GM18508 (cell line): ENCODE results near the gene GSG1L2.

Experiments
- ATAC-seq: cut with Tn5 transposase; IDR thresholded peaks from one replicate; pipeline ENCODE4 v1.9.1; 2021; ENCODE audit warnings: moderate number of reproducible peaks; ENCODE audit not compliant: insufficient read depth, unreplicated experiment

The GSG1L2 gene

DNA sequence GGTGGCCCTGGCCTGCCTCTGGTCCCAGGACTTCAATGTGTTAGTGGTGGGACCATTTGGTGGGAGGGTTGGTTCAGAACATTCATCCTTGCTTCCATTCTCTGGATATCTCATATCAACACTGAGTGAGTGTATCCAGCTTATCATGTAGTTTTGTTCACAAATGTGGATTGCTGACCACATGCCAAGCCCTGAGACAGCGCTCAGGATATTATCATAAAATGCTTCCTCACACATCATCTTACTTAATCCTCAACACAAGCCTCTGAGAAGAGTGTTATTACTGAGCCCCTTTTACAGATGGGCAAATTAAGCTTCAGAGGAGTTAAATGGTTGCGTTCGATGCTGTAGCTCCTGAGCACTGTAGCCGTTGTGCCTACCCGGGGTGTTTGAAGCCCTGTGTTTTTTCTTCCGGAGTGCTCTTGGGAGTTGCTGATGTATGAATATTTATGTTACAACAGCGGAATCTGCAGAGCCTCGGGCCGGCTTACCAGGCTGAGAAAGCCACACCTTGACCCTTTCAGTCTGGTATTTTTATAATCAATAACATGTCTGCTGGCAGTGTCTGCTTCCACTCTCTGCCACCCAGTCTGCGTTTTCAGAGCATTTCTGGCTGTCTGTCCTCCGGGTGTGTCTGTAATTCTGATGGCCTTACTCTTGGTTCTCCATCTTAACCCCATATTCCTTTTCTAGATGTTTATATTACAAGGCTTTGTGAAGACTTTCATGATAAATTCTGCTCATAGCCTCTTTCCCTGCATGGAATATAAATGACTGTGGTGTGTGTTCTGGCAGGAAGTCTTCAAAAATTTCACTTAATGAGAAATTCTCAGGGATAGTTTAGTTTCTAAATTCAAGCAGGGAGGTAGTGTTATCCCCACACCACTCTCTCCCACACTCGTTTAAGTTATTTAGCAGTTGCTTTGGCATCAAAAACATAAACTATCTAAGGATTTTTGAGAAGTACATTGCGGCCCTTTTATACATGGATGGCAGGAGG, 6.7 kb upstream of the GSG1L2 start:
- ATAC-seq, result no peak

DNA sequence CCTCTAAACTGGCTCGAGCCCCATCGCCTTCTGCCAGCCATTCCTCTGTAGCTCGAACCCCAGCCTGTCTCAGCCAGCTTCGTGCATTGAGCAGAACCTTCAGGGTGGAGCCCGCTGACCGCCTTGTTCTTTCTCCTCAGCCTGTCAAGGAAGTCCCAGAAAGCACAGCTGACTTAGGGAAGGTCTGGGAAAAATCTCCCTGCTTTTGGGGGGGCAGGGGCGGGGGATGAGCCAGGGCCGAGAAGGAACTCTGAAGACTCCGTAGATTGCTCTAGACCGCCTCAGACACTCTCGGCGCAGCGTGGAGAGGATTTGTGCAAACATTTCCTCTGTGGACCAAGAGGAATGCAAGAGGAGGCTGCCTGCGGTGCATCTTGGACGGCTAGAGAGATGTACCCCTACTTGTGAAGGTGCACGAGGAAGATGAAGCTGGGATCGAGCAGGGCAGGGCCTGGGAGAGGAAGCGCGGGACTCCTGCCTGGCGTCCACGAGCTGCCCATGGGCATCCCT, 3.8 kb upstream of the GSG1L2 start, which contains the start of gene GLP2R:
Gene GLP2R, plus strand, starts transcription at position 284 of the 510 bp plus-strand sequence. Its CDS starts 140 bp downstream, at position 424.
- ATAC-seq, result no peak

- no peak for ATAC-seq
Measured at GRCh38 chr17:9824797-9825338, 3.0 kb upstream of the GSG1L2 start.

GRCh38 chr17:9824094-9824493, 2.2 kb upstream of the GSG1L2 start:
- no peak for ATAC-seq

DNA sequence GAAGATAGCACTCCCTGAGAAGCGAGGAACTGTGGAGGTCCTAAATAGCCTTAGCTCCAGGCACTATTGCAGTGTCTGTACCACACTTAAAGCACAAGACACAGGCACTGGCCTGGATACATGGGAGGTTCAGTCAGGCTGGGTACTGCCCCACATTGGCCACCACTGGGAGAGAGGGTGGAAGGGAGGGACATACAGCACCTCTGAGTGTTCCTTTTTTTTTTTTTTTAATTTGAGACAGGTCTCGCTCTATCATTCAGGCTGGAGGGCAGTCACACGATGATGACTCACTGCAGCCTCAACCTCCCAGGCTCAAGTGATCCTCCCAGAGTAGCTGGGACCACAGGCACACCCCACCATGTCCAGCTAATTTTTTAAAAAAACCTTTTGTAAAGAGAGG, 1.4 kb downstream of the GSG1L2 start:
- no peak for ATAC-seq

GRCh38 chr17:9818760-9819159, 3.1 kb downstream of the GSG1L2 start:
- ATAC-seq, result no peak

DNA sequence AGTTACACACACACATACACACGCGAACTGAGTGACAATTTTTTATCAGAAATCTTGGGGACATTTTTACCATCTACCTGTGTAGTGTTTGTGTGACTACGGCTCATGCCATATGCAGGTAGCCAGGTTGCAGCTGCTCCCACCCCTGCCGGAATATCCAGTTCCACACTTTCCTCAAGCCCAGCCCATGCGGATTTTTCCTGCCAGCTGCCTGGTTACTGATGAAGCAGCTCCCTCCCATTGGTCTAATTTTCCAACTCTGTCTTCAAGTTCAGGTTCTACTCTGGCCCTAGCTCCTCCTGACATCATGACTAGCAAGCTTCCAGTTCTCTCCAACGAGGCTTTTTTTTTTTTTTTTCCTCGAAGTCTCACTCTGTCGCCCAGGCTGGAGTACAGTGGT, 4.8 kb downstream of the GSG1L2 start:
- ATAC-seq, result no peak

DNA sequence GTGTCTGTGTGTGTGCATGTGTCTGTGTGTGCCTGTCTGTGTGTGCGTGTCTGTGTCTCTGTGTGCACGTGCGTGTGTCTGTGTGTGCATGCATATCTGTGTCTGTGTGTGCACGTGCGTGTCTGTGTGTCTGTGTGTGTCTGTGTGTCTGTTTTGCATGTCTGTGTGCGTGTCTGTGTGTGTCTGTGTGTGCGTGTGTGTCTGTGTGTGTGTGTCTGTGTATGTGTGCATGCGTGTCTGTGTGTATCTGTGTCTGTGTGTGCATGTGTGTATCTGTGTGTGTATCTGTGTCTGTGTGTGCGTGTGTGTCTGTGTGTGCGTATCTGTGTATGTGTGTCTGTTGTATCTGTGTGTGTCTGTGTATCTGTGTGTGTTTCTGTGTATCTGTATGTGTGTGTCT, 5.4 kb downstream of the GSG1L2 start:
- no peak for ATAC-seq

GRCh38 chr17:9814337-9814945, 7.4 kb downstream of the GSG1L2 start:
- ATAC-seq, result no peak

GRCh38 chr17:9813166-9813565, 8.7 kb downstream of the GSG1L2 start:
- no peak for ATAC-seq

GRCh38 chr17:9811537-9811936, 10.3 kb downstream of the GSG1L2 start:
- ATAC-seq, result no peak

GRCh38 chr17:9811086-9811485, 10.8 kb downstream of the GSG1L2 start:
- no peak for ATAC-seq

DNA sequence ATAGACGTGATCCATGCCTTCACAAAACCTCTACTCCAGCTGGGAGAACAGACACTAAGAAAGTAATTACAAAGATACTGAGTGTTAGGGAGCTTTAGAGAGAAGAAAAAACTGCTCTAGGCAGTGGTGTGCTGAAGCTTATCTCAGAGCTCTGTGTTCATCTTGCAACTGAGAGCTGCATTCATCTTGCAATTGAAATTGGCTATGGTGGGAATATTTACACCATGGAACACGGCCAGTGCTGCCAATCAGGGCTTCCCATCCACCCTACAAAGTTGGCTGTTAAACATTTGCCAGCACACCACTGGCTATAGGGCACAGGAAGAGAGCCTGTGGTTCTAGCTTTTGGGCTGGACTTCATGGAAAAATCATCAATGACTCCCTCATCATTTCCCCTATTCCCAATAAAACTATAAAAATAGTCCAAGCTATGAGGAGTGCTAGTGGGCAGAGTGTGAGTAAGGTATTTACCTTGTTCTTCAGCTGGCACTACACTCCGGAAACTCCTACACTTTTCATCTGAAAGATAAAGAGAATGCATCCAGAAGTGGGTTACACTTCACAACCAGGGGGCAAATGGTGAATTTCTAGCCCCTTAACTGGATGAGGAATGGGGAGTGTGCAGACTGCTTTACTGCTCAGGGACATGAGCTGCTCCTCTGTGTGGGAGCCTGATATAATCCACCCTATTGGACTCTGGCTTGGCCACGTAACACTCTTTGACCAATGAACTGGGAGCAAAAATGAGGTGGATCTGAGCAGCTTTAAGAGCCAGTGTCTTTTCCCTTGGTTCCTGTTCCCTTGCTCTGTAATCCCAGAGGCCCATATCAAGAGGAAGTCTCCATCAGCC, 11.6 kb downstream of the GSG1L2 start:
- ATAC-seq, result no peak

- no peak for ATAC-seq
Measured at GRCh38 chr17:9809409-9809808, 12.5 kb downstream of the GSG1L2 start.

DNA sequence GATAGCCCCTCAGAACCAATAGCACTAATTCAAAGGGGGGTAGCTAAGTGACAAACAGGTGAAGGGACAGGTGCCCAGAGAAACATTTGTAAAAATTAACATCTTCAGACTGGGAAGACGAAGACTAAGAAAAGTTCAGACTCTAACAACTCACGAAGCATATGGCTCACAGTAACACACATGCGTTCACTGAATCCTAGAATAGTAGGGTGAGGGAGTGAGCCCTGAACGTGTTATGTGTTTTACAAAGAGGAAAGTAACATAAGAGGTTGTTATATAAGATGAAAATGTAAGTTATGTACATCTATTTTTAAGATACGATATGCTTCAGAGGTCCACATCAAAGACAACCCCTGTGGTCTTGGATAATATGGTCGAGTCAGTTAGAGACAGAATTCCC, 15.2 kb downstream of the GSG1L2 start:
- no peak for ATAC-seq

GRCh38 chr17:9805769-9806168, 16.1 kb downstream of the GSG1L2 start:
- ATAC-seq, result no peak

DNA sequence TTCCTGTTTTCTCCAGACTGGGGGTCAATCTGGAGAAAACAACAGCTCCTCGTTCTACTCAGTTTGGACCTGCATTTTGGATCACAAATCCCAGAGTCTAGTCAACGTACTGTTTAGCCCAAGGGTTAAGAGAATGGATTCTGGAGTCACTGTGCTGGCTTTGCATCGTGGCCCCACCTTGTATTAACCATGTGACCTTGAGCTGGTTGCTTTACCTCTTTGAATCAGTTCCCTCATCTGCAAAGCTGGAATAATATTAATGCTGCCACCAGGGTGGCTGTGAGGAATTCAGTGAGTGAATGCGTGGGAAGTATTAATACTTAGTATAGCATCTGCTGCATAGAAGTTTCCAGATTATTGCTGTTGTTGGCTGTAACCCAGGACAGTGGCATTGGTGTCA, 19.2 kb downstream of the GSG1L2 start:
- ATAC-seq, result no peak

GRCh38 chr17:9802294-9802693, 19.6 kb downstream of the GSG1L2 start:
- no peak for ATAC-seq

DNA sequence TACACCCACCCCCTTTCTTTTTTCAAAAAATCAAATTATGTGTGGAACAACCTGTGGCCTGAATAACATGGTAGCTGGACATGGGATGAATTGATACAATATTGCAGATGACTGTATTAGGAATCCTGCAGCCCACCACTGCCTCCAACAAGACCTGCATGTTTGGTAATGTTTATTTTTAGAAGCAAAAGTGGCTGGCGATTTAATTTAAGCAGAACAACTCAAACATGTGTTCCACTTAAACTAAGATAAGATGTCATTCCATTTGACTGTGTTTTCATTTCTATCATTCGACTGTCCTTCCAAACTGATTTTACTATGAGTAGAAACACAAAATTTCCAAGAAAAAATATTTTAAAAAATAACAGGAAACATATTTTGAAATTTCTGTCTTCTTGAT, 20.4 kb downstream of the GSG1L2 start:
- no peak for ATAC-seq

DNA sequence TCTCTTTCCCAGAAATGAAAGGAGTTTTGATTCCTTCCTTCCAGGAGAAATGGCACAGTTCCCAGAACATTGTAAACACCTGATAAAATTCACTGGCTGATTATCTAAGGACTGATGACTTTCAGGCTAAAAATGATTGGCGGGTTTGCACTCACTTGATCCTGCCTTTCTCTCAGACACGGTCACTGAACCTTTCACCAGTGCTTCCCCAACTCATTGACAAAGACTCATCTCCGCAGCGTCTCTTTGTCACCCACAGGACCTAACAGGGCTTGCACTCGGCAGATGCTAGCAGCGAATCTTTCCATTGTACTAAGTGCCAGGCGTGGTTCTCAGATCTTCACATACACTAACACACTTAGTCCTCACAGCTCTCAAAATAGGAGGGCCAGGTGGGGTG, 23.2 kb downstream of the GSG1L2 start:
- ATAC-seq, result no peak
